ENCODE measurements around the gene LRRC8B. TPM values are rescaled to one million over a fixed set of nuclear protein-coding genes. Genes with fewer than 3 reads are reported as not detected.

Gene LRRC8B
- total and polyA plus RNA-seq, 9 of the 15 experiments (the other 6 are each of a cell fraction or from before 2014, with no cell fraction given): 4.3 to 43.7 (median 14.4) TPM

DNA sequence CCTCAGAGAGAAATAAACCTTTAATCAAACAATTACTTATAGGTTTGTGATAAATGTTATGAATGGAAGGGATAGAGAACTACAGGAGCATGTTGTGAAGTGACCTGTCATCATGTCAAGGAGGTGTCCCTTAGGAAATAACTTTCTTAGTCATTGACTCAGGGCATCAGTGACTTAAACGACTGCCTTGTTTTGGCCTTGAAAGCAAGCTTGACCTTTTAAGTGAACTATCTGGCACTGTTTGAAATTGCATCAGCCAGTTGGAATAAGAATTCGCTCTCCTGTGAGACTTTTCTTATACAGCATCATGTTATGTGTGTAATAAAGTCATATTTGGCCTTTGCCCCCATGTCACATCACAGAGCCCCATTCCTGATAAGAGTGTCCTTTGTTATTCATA, 30.9 kb downstream of the LRRC8B start (continued):
- no peak for TF ChIP-seq GATAD2A (IDR thresholded peaks at IDR 0.05)
- TF ChIP-seq, protein P1, sequence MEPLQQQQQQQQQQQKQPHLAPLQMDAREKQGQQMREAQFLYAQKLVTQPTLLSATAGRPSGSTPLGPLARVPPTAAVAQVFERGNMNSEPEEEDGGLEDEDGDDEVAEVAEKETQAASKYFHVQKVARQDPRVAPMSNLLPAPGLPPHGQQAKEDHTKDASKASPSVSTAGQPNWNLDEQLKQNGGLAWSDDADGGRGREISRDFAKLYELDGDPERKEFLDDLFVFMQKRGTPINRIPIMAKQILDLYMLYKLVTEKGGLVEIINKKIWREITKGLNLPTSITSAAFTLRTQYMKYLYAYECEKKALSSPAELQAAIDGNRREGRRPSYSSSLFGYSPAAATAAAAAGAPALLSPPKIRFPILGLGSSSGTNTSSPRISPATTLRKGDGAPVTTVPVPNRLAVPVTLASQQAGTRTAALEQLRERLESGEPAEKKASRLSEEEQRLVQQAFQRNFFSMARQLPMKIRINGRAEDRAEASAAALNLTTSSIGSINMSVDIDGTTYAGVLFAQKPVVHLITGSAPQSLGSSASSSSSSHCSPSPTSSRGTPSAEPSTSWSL (CRISPR knock-in tag; IDR thresholded peaks at IDR 0.05; ENCODE audit: borderline replicate concordance): no peak

DNA sequence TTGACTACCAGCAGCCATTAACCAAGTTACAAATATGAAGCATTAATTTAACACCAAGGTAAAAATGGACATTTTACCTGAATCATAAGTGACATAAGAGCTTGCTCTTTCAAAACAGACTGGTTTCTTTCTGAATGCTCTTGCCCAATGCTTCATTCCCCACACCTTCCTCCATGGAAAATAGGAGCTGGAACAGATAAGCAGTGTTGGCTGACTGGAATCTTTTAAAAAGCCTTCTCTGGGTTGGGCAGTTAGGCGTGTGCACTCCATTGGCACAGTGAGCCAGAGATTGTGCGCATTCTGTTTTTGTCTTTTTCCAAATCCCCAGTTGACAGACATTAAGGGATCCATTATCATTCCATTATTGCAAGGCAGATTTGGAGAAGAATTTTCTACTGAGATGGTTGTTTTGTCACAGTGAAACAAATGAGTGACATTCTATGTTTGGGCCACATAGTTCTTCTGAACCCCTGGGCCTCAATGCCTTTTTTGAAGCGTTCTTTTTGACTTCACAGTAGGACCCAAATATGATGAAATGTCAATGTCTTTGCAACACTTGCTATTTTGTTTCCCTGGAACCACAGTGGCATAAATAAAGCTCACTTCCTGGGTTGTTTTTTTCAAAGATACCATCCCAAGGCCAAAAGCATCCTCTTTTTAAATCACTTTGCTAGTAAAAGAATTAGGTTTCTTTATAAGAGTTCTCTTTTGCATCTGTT, 32.3 kb downstream of the LRRC8B start:
- Histone ChIP-seq H3K27me3 (ENCODE audit: control insufficient read depth in 2 of 2, insufficient read depth in 2 of 2, low read length in 2 of 2) (no peaks in the 10 kb centered on the region), H2AFZ (ENCODE audit: low read depth, low read length) (no peak overlapping the region), H3K36me3 (ENCODE audit: control insufficient read depth, insufficient read depth, low read length) (peaks cover 73% of the 10 kb centered on the region; the same call in 2 of the 3 replicates), H3K4me3 (no peak overlapping the region), H3K4me2 (ENCODE audit: insufficient read depth, low read length) (no peak overlapping the region), H3K4me1 (replicated peaks in 1 of 2; ENCODE audit: control insufficient read depth in 2 of 2, insufficient read depth in 2 of 2, low read length in 2 of 2) (peaks cover 0 to 14% of the 10 kb centered on the region in 2 experiments; a peak in 2 of 5 replicates), H3K9me3 (replicated peaks; ENCODE audit: control insufficient read depth, insufficient read depth, low read depth, low read length) (peaks cover 4% of the 10 kb centered on the region; the same call in 1 of the 2 replicates), H3K9me1 (ENCODE audit: control insufficient read depth, insufficient read depth, low read length) (no peaks in the 10 kb centered on the region), H3K9ac (ENCODE audit: insufficient read depth in 1 of 2, low read depth in 2 of 2, low read length in 2 of 2) (no peak overlapping the region), H3K27ac (ENCODE audit: extremely low read depth, low read depth, low read length) (no peak overlapping the region), H3K79me2 (ENCODE audit: control insufficient read depth, insufficient read depth, low read length) (peaks cover 56% of the 10 kb centered on the region), H4K20me1 (replicated peaks; ENCODE audit: control insufficient read depth, insufficient read depth, low read length) (no peaks in the 10 kb centered on the region)
- intact Hi-C loops (cut with micrococcal nuclease) (no loop called here), in situ Hi-C loops (cut with MboI) (no loop called here)
- no peak for ATAC-seq
- FAIRE-seq: peak; percentile 19
- CTCF ChIA-PET (ENCODE audit: low intra/inter-chr PET ratio): no interaction called here
- TF ChIP-seq RBM34 (IDR thresholded peaks at IDR 0.05; ENCODE audit: borderline replicate concordance, insufficient read depth, low read length): no peak
- TF ChIP-seq CEBPG (CRISPR knock-in tag; IDR thresholded peaks at IDR 0.05): no peak
- TF ChIP-seq CEBPG (tag; conservative IDR thresholded peaks at IDR 0.05 in 1 of 2, IDR thresholded peaks at IDR 0.05 in 1 of 2): peak; percentile 38 to 56; a peak in 3 of 4 replicates
- no peak for DNase-seq (ENCODE audit: extremely low read depth in 1 of 4, low spot score in 3 of 4)
- 97% methylated on average over 3 of the region's 3 CpGs for WGBS (ENCODE audit: insufficient coverage, low coverage, missing lambda C conversion rate)
- POLR2A ChIA-PET: interaction anchor here (0.6 to 0.8 kb wide), 2 partner anchors 10 to 387 kb away, joined by 3 to 4 read pairs; no protein-coding TSS in a partner anchor
- no TSS peak for BruUV-seq (replicated peaks)
